ENCODE results near the gene RBM47. TPM values are rescaled to one million over a fixed set of nuclear protein-coding genes. Genes with fewer than 3 reads are reported as not detected.
A peak's percentile ranks its signal among the peaks of the same experiment; 100 is the strongest.

Gene RBM47
- total and polyA plus RNA-seq, 9 of the 15 experiments (the other 6 are each of a cell fraction or from before 2014, with no cell fraction given), result 1.4 to 6.4 (median 3.3) TPM

GRCh38 chr4:40515398-40516293 lies 114.0 kb downstream of the RBM47 start (continued):
- no peak for TF ChIP-seq HDAC8 (tag; IDR thresholded peaks at IDR 0.05)
- no peak for TF ChIP-seq SREBF2 (CRISPR knock-in tag; IDR thresholded peaks at IDR 0.05)
- TF ChIP-seq ASH1L (IDR thresholded peaks at IDR 0.05; ENCODE audit: borderline replicate concordance, low read depth, partially characterized antibody), result no peak
- TF ChIP-seq ZNF197 (CRISPR knock-in tag; IDR thresholded peaks at IDR 0.05; ENCODE audit: low read depth), result no peak
- TF ChIP-seq NFE2 (IDR thresholded peaks at IDR 0.05; ENCODE audit: low read depth), result no peak
- no peak for TF ChIP-seq NCOA4 (IDR thresholded peaks at IDR 0.05; ENCODE audit: partially characterized antibody)
- TF ChIP-seq KLF1 (tag; IDR thresholded peaks at IDR 0.05), result peak; percentile 95
- TF ChIP-seq ZNF384 (IDR thresholded peaks at IDR 0.05; ENCODE audit: low read depth, low read length), result 0 out of 2 replicates have a peak, but pooled peaks have one; percentile 15
- TF ChIP-seq TEAD1 (CRISPR knock-in tag; IDR thresholded peaks at IDR 0.05), result no peak
- TF ChIP-seq E2F4 (CRISPR knock-in tag; IDR thresholded peaks at IDR 0.05; ENCODE audit: low read depth), result no peak
- no peak for TF ChIP-seq MBD1 (CRISPR knock-in tag; IDR thresholded peaks at IDR 0.05)
- no peak for TF ChIP-seq SREBF1 (IDR thresholded peaks at IDR 0.05; ENCODE audit: borderline replicate concordance, low read depth, low read length)
- TF ChIP-seq CTCFL (IDR thresholded peaks at IDR 0.05; ENCODE audit: borderline replicate concordance, insufficient read depth, low read depth, low read length, poor library complexity, severe bottlenecking), result no peak
- TF ChIP-seq ZNF740 (CRISPR knock-in tag; IDR thresholded peaks at IDR 0.05), result no peak
- no peak for TF ChIP-seq ZNF740 (tag; IDR thresholded peaks at IDR 0.05)
- peak in 1 of 2 experiments; percentile 21; a peak in 1 of 4 replicates for TF ChIP-seq NONO (IDR thresholded peaks at IDR 0.05; ENCODE audit: low read depth in 2 of 2, low read length in 1 of 2)
- no peak for TF ChIP-seq ILF3 (IDR thresholded peaks at IDR 0.05; ENCODE audit: borderline replicate concordance)
- no peak for TF ChIP-seq RBM34 (IDR thresholded peaks at IDR 0.05; ENCODE audit: borderline replicate concordance, insufficient read depth, low read length)
- TF ChIP-seq ZNF316 (IDR thresholded peaks at IDR 0.05), result peak; percentile 12; the same call in 1 of the 2 replicates
